DMS53 treated with DMSO at 0.1 percent for 48 hours (cell line): ENCODE data around the gene ZMIZ1.
A peak's percentile ranks its signal among the peaks of the same experiment; 100 is the strongest.
"Not testable (repeated sequence)": the region's sequence is repeated elsewhere in the genome, so short reads cannot be mapped to it uniquely, and the experiment has no call there.

Experiments
- DNase-seq: peaks from one replicate; lab custom pipeline; 2025; ENCODE audit not compliant: unreplicated experiment; lab: John Stamatoyannopoulos, UW

The ZMIZ1 gene

GRCh38 chr10:79331709-79332108 lies 262.9 kb downstream of the ZMIZ1 start:
- DNase-seq, result no peak

GRCh38 chr10:79332610-79333315 lies 264.0 kb downstream of the ZMIZ1 start:
- not testable (repeated sequence) for DNase-seq

GRCh38 chr10:79333513-79333912 lies 264.7 kb downstream of the ZMIZ1 start:
- DNase-seq, result no peak

- no peak for DNase-seq
Measured at GRCh38 chr10:79334573-79334972, 265.8 kb downstream of the ZMIZ1 start.

GRCh38 chr10:79335094-79335469 lies 266.3 kb downstream of the ZMIZ1 start:
- DNase-seq, result no peak

GRCh38 chr10:79335470-79336235 lies 266.9 kb downstream of the ZMIZ1 start:
- no peak for DNase-seq

- no peak for DNase-seq
Measured at GRCh38 chr10:79336276-79336675, 267.5 kb downstream of the ZMIZ1 start.

GRCh38 chr10:79336739-79337138 lies 268.0 kb downstream of the ZMIZ1 start:
- no peak for DNase-seq

- DNase-seq, result not testable (repeated sequence)
Measured at GRCh38 chr10:79337783-79338469, 269.2 kb downstream of the ZMIZ1 start.

GRCh38 chr10:79339266-79339665 lies 270.5 kb downstream of the ZMIZ1 start:
- DNase-seq, result no peak

- DNase-seq, result no peak
Measured at GRCh38 chr10:79340646-79341244, 272.0 kb downstream of the ZMIZ1 start.

- no peak for DNase-seq
Measured at GRCh38 chr10:79342295-79342761, 273.6 kb downstream of the ZMIZ1 start.

- DNase-seq, result no peak
Measured at GRCh38 chr10:79342811-79343561, 274.2 kb downstream of the ZMIZ1 start.

- peak; percentile 97 for DNase-seq
Measured at GRCh38 chr10:79344502-79345195, 275.9 kb downstream of the ZMIZ1 start.

- no peak for DNase-seq
Measured at GRCh38 chr10:79345241-79346011, 276.7 kb downstream of the ZMIZ1 start.

- no peak for DNase-seq
Measured at GRCh38 chr10:79346012-79346340, 277.2 kb downstream of the ZMIZ1 start.

- no peak for DNase-seq
Measured at GRCh38 chr10:79346388-79347225, 277.8 kb downstream of the ZMIZ1 start.

GRCh38 chr10:79347226-79347893 lies 278.6 kb downstream of the ZMIZ1 start, which contains the start of gene PPIF:
Gene PPIF, plus strand, starts transcription at chr10:79347469. Its CDS starts 80 bp downstream, at chr10:79347549.
- peak; percentile 82 for DNase-seq
